ENCODE measurements around the gene FYN.

- no peak for TF ChIP-seq POLR2AphosphoS5 (IDR thresholded peaks at IDR 0.05; ENCODE audit: low read depth, low read length)
- no peak for TF ChIP-seq POLR2A (IDR thresholded peaks at IDR 0.05; ENCODE audit: low read depth, low read length)
- TF ChIP-seq TAF1 (IDR thresholded peaks at IDR 0.05; ENCODE audit: borderline replicate concordance, low read depth, low read length), result no peak
Measured at GRCh38 chr6:111884068-111884467, 10.8 kb upstream of the FYN start.
